Activated CD8-positive, alpha-beta T cell treated with anti-CD3 and anti-CD28 coated beads for 36 hours (primary cell): ENCODE measurements around the gene NBPF10. TPM values are rescaled to one million over a fixed set of nuclear protein-coding genes. Genes with fewer than 3 reads are reported as not detected.
"Not testable (repeated sequence)": the region's sequence is repeated elsewhere in the genome, so short reads cannot be mapped to it uniquely, and the experiment has no call there.

Experiments
- ATAC-seq: fragments of 200-7000 bp; cut with Tn5 transposase; one replicate; pipeline ENCODE4 v1.10.0; 2021; ENCODE audit warnings: mild to moderate bottlenecking, moderate library complexity
- CTCF ChIA-PET: fragments of 350-600 bp; sonication (Branson Sonifier 250); formaldehyde crosslinking; loops from one replicate; lab custom pipeline; 2021; ENCODE audit warnings: antibody characterized with exemption; lab: Charles Lee
- POLR2A ChIA-PET: fragments of 350-600 bp; sonication (Branson Sonifier 250); formaldehyde crosslinking; loops from one replicate; lab custom pipeline; 2021; ENCODE audit warnings: antibody characterized with exemption; lab: Charles Lee
- DNase-seq: peaks from one replicate; pipeline ENCODE4 v3.0.0-alpha.2; 2020
- H3K27ac Mint-ChIP-seq: one replicate; pipeline ENCODE4 v1.8.0; 2021; ENCODE audit warnings: mild to moderate bottlenecking, mixed read lengths
- H3K27me3 Mint-ChIP-seq: one replicate; pipeline ENCODE4 v1.8.0; 2021; ENCODE audit warnings: mixed read lengths
- H3K36me3 Mint-ChIP-seq: one replicate; pipeline ENCODE4 v1.8.0; 2021; ENCODE audit warnings: low read depth, mixed read lengths
- H3K4me1 Mint-ChIP-seq: one replicate; pipeline ENCODE4 v1.8.0; 2021; ENCODE audit warnings: low read depth, mixed read lengths
- H3K4me3 Mint-ChIP-seq: one replicate; pipeline ENCODE4 v1.8.0; 2021; ENCODE audit warnings: mild to moderate bottlenecking, moderate library complexity, mixed read lengths
- H3K9me3 Mint-ChIP-seq: one replicate; pipeline ENCODE4 v1.8.0; 2021; ENCODE audit warnings: mixed read lengths
- intact Hi-C: fragments of 100-400 bp; cut with micrococcal nuclease; formaldehyde crosslinking; loops from one replicate; pipeline ENCODE4 v1.10.0; 2022
- total RNA-seq, 2 experiments: library from RNA; stranded (reverse); gene quantifications; one replicate each; pipeline ENCODE4 v1.2.3, GENCODE V29; 2021

Gene NBPF10
- 1 to 10 TPM; 1.5 to 1.6 TPM for total RNA-seq

DNA sequence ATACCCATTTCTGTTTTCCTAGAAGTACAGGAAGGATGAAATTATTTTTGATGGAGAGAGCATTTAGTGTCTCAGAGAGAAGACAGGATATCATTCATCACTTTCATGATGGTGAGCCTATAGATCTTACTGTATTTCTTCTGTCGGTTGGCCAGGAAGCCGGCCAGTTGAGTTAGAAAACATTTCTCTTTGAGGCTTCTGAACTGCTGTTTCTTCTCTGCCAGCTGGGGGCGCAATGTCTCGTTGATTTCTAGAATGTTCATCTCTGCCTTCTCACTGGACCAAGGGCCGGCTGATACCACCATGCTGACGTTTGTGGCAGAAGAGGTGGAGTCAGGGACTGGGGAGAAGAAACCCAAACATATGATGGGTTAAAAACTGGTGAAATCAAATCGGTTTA is at the start of gene NBPF10:
Gene NBPF10, minus strand, starts transcription at position 340 of the 400 bp plus-strand sequence. Its CDS starts 35 bp downstream, at position 305.
- H3K9me3 Mint-ChIP-seq, H3K36me3 Mint-ChIP-seq, POLR2A ChIA-PET, CTCF ChIA-PET, H3K27me3 Mint-ChIP-seq, H3K4me1 Mint-ChIP-seq, H3K27ac Mint-ChIP-seq, ATAC-seq, intact Hi-C loops, H3K4me3 Mint-ChIP-seq: not testable (repeated sequence)
- peak; percentile 28 for DNase-seq

- CTCF ChIA-PET, H3K27me3 Mint-ChIP-seq, DNase-seq, H3K27ac Mint-ChIP-seq, POLR2A ChIA-PET, H3K36me3 Mint-ChIP-seq, intact Hi-C loops, H3K9me3 Mint-ChIP-seq, H3K4me1 Mint-ChIP-seq, ATAC-seq, H3K4me3 Mint-ChIP-seq: not testable (repeated sequence)
Observed at GRCh38 chr1:146174531-146174930, 29.9 kb upstream of the NBPF10 start.

- ATAC-seq, DNase-seq, H3K9me3 Mint-ChIP-seq, H3K4me1 Mint-ChIP-seq, H3K27ac Mint-ChIP-seq, CTCF ChIA-PET, intact Hi-C loops, H3K4me3 Mint-ChIP-seq, H3K27me3 Mint-ChIP-seq, POLR2A ChIA-PET, H3K36me3 Mint-ChIP-seq: not testable (repeated sequence)
Observed at GRCh38 chr1:146167740-146168139, 23.1 kb upstream of the NBPF10 start.

- POLR2A ChIA-PET, DNase-seq, intact Hi-C loops, ATAC-seq, H3K36me3 Mint-ChIP-seq, H3K4me1 Mint-ChIP-seq, H3K9me3 Mint-ChIP-seq, CTCF ChIA-PET, H3K27me3 Mint-ChIP-seq, H3K27ac Mint-ChIP-seq, H3K4me3 Mint-ChIP-seq: not testable (repeated sequence)
Observed at GRCh38 chr1:146167273-146167672, 22.7 kb upstream of the NBPF10 start.

Other genes starting within 250 kb of the NBPF10 start
- gene ITGA10, start 234.8 kb downstream of the NBPF10 start, total RNA-seq, result 1 to 10 TPM; 1.3 to 1.4 TPM
- 10 to 100 TPM; 25.8 to 26.3 TPM for gene PEX11B, start 226.1 kb downstream of the NBPF10 start, total RNA-seq
- gene RBM8A, start 217.3 kb downstream of the NBPF10 start, total RNA-seq, result 100 to 1,000 TPM; 261 to 269 TPM
- gene LIX1L, start 186.8 kb downstream of the NBPF10 start, total RNA-seq, result 10 to 100 TPM; 41.5 to 43.6 TPM
- gene ANKRD34A, start 180.2 kb downstream of the NBPF10 start, total RNA-seq, result 1 to 10 TPM; 6.6 to 7.7 TPM
- 10 to 100 TPM; 22.3 to 23.3 TPM for gene POLR3GL, start 180.1 kb downstream of the NBPF10 start, total RNA-seq
- gene TXNIP, start 148.2 kb downstream of the NBPF10 start, total RNA-seq, result 100 to 1,000 TPM; 130 to 134 TPM
- not detected for gene HJV, start 123.1 kb downstream of the NBPF10 start, total RNA-seq
- gene NOTCH2NLA, start 84.2 kb upstream of the NBPF10 start, total RNA-seq, result 10 to 100 TPM; 19.2 to 21.9 TPM